Fibroblast of skin of back (primary cell): ENCODE data around the gene NME9.

Source experiments
- DNase-seq: peaks from one replicate; pipeline ENCODE4 v3.0.0-alpha.2; 2013

Gene NME9

DNA sequence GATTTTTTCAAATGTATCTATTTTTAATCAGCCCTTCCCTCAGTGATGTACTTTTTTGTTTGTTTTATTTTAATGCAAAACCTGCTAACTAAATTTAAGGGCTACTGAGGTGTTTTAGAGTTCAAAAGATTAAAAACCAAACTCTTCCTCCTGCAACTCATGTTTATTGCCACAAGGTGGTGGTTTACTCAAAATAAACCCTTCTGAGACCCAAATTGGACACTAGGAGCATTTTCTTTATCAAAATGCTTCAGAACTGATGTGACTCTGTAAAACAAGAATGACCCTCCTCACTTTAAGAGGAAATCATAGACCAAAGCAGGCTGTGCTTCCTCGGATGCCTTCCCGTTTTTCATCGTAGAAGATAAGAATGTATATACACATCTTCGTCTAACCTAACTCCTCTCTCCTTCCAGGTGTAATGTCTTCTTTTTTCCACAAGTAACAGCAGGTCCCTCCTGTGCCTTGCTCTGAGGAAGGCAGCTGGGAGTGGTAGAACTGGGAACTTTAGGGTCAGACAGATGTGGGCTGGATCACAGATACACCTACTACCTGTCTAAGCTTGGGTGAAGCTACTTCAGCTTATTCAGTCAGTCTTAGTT lies 2.9 kb upstream of the NME9 start:
- peak; percentile 35 for DNase-seq

DNA sequence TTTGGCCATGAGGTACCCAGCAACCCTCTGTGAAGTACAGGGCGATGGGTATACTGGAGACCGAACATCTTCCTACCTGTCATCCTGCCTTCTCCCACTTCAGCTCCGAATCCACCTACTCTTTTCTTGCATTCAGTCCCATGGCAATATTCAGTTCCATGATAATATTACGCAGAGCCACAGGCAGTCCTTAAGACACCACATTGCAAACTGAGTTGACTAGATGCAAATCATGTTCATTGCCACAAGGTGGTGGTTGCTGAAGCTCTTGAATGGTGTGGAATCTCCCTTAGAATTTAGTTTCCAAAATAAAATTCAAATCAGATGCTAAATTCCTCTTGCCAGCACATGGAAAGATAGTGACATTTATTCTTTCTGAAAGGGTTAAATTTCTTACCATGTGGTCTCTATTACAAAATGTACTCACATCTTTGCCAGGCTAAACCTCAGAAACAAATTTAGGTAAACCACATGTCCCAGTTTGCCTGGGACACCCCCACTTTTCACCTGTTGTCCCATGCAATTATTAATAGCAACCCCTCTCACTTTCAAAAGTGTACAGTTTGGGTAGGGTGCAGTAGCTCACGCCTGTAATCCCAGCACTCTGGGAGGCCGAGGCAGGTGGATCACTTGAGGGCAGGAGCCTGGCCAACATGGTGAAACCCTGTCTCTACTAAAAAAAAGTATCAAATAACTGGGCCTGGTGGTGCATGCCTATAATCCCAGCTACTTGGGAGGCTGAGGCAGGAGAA lies 1.7 kb upstream of the NME9 start:
- DNase-seq = no peak

DNA sequence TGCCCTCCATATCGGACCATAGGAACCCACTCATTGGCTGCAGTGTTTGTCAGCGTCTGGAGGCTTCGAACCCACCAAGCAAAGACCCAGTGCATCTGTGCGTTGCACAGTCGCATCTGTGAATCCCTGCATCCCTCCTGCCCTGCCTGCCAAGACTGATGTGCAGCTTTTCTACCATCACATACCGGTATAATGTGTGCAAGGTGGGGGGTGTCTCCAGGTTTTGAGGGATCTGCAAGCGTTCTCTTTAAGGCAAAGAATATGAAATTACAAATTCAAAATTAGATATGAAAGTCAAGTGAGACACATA lies 288 bp upstream of the NME9 start:
- DNase-seq = no peak

DNA sequence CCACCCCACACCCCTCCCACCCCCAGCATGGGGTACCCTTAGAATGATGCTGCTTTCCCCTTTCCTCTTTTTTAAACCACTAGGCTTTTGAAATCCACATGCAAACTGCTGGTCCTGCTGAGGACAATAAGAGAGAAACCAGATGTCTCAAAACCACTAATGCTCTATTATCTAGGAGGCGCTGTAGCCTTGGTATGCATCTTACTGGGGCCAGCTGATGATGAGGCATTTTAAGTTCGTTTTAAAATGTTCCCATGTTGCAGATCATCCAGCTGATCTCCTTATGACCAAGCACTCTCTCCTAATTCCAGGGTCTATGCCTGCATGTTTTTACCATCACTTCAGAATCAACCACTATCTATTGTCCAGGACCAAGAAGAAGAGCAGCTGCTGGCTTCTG lies 1.3 kb downstream of the NME9 start:
- peak; percentile 19 for DNase-seq

DNA sequence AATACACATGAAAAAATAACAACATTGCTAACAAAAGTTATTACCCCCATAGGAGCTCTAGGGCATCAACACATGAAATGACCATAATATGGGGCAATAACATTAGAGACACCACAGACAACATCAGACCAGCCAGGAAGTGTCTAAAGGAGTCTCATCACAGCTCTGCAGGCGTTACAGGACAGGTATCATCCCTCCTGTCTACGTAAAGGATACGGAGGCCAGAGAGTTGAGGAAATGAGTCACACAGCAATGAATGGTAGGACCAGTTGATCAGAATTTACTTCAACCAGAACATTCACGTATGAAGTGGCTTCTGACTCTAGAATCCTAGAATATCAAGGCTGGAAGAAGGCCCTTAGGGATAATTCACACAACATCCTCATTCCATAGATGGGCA lies 1.8 kb downstream of the NME9 start:
- DNase-seq = no peak

DNA sequence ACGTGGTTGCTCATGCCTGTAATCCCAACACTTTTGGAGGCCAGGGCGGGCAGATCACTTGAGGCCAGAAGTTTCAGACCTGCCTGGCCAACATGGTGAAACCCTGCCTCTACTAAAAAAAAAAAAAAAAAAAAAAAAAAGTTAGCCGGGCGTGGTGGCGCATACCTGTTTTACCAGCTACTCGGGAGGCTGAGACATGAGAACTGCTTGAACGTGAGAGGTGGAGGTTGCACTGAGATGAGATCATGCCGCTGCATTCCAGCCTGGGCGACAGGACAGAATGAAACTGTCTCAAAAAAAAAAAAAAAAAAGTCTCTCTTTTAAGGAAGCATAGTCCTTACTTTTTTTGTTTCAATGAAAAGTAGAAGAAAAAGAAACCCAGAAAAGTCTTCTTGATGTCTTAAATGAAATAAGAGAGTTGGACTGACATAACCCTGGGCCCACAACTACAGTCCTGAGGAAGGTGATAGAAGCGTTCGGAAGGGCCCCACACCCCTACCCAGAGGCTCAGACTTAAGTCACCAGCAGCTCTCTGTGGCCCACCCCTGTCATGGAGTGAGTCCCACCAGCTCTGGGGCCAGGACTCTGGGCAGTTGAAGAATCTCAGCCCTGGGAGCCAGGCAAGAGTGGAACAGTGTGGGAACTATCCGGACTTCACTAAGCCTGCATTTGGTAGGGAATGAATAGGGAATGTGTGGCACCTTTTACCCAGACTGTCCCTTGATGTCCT lies 2.6 kb downstream of the NME9 start:
- no peak for DNase-seq

DNA sequence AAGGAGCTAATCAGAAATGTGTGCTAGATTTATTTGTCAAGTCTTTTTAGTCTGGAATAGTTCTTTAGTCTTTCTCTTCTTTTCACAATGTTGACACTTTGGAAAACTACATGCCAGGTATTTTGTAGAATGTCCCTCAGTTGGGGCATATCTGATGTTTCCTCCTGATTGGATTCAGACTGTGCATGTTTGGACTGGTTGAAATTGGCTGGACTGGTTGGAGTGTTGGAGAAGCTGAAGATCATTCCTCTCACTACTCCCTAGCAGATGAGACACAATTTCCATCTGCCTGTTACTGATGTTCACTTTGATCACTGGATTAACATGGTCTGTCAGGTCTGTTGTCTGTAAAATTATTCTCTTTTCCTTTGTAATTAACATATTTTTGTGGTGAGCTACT lies 3.7 kb downstream of the NME9 start:
- no peak for DNase-seq

DNA sequence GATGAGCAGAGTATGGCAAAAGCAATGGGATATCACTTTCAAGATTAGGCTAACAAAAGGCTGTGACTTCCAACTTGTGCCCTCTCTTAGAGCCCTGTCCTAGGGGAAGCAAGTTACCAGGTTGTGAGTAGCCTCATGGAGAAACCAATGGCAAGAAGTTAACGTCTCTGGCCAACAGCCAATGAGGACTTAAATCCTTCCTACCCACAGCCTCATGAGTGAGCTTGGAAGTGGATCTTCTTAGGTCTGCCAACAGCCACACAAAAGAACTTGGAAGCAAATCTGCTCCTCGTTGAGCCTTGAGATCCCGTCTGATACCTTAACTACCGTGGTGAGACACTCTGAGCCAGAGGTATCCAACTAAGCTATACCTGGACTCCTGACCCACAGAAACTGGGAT lies 5.7 kb downstream of the NME9 start:
- no peak for DNase-seq

DNA sequence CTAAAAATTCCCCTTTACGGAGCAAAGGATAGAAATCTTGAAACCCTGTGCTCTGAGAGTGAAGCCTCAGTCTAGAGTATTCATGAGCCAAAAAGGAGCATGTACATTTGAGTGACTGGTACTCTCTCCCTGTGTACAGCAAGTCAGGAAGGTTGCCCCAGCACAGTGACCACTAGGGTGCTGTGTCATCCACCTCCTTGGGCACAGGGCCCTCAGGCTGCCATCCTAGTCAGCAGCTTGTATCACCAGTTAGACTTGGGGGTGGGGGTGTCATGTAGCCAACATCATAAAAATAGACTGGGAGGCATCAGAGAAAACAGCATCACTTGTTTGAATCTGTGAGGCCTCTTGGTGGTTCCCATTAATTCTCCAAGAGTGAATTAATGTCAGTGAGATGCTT lies 12.0 kb downstream of the NME9 start:
- no peak for DNase-seq

DNA sequence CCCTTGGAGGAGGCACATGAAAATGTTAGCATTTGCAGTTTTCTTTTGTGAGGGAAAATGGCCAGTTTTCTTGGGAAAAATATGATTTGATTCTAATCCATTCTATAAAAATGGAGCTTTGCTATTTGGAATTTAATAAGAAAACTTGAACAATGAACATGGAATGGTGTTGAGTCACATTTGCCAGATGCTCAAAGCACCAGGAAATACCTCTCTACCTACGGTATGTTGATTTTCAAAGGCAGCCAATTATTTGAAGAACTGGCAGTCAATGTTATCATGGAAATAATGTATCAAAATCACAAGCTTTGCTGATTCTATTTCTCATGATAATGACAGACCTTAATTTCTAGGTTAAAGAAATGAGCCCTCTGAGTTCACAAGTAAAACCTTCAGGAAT lies 14.9 kb downstream of the NME9 start:
- peak; percentile 42 for DNase-seq

DNA sequence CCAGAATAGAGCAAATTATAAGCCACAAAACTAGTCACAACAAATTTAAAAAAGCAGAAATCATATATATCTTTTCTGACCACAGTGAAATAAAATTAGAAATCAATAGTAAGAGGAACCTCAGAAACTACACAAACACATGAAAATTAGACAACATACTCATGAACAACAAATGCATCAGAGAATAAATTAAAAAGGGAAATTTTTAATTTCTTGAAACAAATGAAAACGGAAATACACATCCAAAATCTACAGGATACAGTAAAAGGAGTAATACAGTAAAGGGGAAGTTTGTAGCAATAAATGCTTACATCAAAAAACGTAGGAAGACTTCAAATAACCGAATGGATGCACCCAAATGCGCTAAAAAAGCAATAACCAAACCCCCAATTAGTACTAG lies 19.2 kb downstream of the NME9 start:
- DNase-seq = no peak

DNA sequence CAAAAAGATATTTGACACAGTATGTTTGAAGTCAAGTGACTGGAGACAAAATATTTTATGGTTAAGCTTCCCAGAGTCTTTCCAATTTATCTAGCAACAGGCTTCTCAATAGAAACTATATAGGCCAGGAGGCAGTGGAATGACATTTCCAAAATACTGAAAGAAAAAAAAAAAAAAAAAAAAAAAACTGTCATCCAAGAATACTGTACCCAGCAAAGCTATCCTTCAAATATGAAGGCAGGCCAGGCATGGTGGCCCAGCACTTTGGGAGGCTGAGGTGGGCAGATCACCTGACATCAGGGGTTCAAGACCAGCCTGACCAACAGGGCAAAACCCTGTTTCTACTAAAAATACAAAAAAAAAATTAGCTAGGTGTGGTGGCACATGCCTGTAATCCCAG lies 20.9 kb downstream of the NME9 start:
- DNase-seq = no peak

DNA sequence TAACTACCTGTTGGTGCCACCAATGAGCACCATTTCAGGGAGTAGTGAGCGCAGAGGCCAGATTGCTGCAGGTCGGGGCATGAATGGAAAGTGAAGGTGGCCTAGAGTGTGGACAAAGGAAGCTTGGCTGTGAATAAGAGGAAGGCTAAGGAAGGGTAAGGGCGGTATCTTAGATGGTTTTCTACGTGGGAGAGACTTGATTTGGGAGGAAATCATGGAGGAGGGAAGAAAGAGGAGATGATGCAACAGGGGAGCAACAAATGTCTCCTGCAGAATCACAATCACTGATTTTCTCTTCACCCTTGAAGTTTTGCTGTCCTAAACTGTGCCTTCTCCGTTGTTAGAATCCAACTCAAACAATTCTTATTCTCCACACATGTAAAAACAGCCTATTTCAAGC lies 21.8 kb downstream of the NME9 start:
- no peak for DNase-seq

DNA sequence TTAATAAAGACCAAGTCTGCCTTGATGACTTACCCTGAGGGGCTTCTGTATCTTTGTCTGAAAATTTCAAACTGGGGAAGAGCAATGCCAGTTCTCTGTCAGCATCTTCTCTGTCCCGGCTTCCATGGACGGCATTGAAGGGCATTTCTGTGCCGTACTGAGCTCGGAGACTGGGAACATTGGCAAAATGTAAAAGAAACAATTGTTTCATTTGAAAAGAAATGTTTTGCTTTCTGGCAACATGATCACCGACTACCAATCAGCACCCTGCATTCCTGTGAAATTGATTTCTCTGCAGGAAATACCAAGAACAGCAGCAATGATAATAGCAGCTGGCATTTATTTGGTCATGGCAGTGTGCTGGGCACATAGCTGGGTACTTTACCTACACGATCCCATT lies 26.2 kb downstream of the NME9 start:
- no peak for DNase-seq

DNA sequence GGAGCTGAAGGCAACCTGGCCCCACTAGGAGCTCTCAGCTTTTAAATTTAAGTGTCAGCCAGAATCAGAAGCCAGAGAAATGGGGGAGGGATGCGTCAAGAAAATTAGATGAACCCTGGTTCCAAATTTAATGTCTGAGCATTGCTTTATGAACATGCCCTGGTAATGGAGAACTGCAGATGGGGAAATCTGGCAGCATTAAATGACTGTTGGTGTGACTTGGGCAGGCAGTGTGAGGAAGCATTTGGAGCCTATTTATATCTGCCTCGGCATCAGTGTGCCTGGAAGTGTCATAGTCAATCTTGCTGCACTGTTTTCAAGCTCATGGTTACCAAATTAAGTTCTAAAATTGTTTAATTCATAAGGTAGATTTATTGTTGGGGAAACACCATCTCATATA lies 29.0 kb downstream of the NME9 start:
- no peak for DNase-seq

DNA sequence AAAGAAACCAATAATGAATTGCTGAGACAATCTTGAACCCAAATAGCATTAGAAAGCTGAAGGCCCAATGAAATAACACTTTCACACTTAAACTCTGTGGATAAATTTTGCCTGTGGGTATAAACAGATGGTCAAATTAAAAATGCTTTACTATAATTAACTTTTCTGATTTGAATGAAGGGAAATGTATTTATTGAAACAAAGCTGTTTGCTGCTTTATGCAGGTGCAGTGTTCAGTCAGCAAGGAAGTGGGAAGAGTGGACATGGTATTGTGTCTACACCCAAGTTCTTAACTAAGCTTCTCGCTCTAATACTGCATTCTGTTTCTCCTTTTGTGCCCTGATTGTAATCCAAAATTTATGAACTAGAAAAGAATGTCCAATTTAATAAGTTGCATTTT lies 31.8 kb downstream of the NME9 start:
- no peak for DNase-seq

DNA sequence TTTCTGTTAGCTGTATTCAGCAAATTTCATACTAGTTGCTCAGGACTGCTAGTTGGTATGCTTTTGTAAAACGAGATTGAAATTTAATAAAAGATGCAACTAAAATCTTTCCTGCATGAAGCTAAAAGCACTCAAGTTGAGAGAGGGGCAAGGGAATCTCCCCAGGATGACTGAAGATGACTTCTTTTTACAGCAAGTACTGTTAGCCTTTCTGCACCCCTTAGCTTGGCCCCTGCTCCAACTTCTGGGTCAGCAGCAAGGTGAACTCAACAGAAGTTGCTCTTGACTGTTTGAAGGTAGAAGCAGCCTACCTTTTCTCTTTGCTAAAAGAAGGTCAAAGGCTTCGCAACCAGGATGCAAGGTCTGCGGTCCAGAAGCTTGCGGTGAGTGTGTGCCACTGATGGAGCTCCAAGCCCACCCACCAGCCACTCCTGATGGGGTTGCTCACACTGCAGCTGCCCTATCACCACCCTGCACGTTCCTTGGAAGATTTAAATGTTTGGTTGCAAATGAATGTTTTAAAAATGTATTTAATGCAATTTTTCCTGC lies 32.5 kb downstream of the NME9 start:
- DNase-seq = no peak

DNA sequence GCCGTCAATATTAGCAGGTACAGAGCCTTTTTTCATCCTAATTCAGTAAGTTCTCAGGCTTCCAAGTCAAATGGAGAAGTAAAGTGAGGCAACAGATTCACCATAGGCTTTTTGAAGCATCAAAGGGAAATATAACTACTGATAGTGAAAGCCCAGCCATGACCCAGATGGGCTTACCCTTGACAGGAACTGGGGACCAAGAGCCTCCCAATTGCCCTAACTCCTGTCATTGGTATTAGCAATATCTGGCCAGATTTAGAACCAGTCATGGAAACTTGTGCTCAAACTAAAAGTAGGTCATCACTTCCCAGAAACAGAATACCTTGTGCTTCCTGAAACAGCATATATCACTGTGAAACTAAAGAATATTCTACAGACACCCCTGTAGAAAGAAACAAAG lies 33.0 kb downstream of the NME9 start:
- DNase-seq = no peak

DNA sequence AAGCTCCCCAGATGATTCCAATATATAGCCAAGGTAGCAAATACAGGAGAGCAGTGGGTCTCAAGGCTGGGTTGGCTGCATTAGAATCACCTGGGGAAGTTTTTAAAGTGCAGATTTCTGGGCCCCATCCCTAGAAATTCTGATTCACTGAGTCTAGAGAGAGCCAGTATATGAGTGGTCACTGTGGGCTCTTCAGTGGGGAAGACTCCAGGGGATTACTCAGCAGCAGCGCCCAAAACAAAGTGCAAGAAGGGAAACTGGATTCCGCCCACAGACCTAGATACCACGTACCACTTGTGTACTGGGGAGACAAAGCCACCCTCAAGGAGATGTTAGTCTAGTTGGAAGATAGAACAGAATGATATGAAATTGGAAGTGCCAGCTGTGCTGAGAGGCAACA lies 40.0 kb downstream of the NME9 start:
- DNase-seq = no peak

DNA sequence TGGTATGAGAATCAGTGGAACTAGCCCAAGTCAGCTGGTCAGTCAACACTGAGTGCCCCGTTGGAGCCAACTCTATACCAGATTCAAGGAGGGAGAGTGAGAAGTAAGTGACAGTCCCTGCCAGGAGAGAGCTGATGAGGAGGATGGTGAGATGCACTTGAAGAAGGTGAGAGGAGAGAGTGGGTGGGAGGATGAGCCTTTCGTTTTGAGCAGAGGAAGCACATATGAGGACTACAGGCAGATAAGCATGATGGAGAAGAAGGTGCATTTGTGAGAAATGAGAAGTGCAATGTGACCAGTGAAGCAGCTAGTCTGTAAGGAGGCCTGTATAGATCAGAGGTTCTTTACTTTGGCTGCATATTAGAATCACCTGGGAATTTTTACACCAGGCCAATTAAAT lies 40.4 kb downstream of the NME9 start:
- DNase-seq = no peak

DNA sequence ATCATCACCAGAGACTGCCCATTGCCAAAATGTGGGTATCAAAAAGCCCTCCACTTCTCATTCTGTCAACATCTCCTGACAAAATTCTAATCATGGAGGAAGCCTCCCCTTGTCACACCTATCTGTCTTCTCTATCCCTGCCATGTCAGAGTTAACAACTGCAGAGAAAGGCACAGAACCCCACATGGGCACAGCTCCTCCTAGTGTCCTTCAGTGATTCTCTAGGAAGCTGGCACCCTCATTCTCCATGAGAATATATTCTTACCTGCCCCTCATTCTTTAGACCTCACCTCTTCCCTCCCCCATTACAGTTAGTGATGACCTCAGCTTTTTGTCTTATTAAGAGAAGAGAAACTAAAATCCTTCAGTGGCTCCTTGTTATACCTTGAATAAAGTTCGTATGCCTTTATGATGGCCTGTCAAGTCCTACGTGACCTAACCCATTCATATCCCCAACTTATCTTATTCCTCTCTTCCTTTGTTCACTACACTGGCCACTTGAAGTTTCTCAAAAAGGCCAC lies 44.6 kb downstream of the NME9 start:
- DNase-seq = no peak

DNA sequence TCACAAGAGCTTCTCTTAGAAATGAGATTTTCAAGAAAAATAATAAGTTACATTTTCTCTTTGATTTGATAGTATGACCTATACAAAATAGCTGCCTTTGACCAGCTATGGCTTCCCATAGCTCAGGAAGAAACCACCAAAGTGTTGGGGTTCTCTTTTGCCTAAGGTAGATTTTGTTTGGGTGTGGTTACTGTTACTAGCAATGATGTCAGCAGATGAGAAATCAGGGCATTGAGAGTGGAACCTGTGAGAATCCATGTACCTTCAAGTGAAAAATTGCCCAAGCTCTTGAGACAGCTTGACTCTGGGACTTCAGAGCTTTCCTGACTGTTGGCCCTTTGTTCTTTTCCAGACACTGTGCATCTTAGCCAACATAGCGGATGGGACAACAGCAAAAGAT lies 45.6 kb downstream of the NME9 start:
- DNase-seq = no peak

DNA sequence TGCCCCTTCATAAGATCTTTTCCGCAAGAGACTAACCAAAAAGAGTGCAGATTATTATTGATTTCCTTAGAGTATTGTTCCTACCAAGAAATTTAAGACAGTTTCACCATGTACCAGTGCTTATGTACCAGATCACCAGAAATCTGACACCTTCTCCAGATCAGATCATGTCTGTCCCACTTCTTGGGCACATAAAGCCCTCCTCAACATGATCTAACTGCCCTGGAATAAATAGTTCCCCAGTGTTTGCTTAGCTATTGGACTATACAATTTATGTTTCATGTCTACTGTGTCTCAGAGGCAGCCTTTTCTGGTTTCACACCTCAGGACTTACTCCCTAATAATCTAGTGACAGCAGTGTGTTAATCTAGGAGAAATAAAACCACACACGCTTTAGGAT lies 46.8 kb downstream of the NME9 start:
- DNase-seq = no peak

DNA sequence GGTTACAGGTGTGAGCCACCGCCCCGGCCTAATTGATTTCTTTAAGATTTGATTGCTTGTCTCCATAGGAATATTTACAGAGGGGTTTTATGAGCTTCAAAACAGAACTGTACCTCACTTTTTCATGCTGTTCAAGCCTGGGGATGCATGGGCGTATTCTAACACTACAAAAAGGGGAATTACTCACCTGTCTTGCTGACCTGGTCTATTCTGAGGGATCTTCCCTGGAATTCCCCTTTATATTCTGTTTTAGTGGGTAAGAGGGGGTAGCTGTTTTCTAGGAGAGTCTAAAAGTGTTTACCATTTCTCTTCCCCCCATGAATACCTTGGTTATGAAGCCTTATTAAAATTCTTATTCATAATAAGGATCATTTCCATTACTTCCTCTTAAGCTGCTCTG lies 48.1 kb downstream of the NME9 start:
- DNase-seq = no peak
